SK-N-SH (cell line): Measurements from ENCODE around the gene SYNE1. TPM values are rescaled to one million over a fixed set of nuclear protein-coding genes. Genes with fewer than 3 reads are reported as not detected.

Source experiments
- CTCF ChIA-PET: fragments of 300-600, 350-600 bp; formaldehyde crosslinking; extraction: SDS; loops from one replicate; lab custom pipeline; 2021; lab: Yijun Ruan, JAX
- POLR2A ChIA-PET: fragments of 350-600 bp; sonication (Branson Sonifier 250); formaldehyde crosslinking; extraction: SDS; loops from one replicate; lab custom pipeline; 2020; ENCODE audit warnings: antibody characterized with exemption, inconsistent platforms; lab: Yijun Ruan, JAX
- DNase-seq: peaks from one replicate; pipeline ENCODE4 v3.0.0; 2012
- H2AFZ ChIP-seq: fragments of 200-600 bp; sonication (generic); 2 replicates; pipeline ENCODE4 v1.8.1; 2016; ENCODE audit warnings: antibody characterized with exemption, mild to moderate bottlenecking, low read depth
- H3F3A ChIP-seq: fragments of 200-600 bp; sonication (generic); replicated peaks from 2 replicates; pipeline ENCODE3; 2016; ENCODE audit warnings: antibody characterized with exemption, mild to moderate bottlenecking; ENCODE audit not compliant: insufficient read depth
- H3K27ac ChIP-seq, 2 experiments: fragments of 200-500 bp in 1 of 2; fragments of 200-600 bp in 1 of 2; sonication (Bioruptor generic) in 1 of 2; sonication (generic), shearing (Covaris generic) in 1 of 2; 2 replicates each; pipeline versions ENCODE4 v1.5.1 to v1.6.1; 2014 to 2016; ENCODE audit warnings: low read depth in 2 of 2, inconsistent platforms in 1 of 2, low read length in 1 of 2, mild to moderate bottlenecking in 1 of 2, mixed read lengths in 1 of 2
- H3K27me3 ChIP-seq: fragments of 200-600 bp; sonication (generic), shearing (Covaris generic); 2 replicates; pipeline ENCODE4 v1.6.1; 2016; ENCODE audit warnings: mixed run types; ENCODE audit not compliant: insufficient read depth
- H3K36me3 ChIP-seq, 2 experiments: fragments of 200-500 bp in 1 of 2; fragments of 200-600 bp in 1 of 2; sonication (Bioruptor generic) in 1 of 2; sonication (generic) in 1 of 2; replicated peaks in 1 of 2; 2 replicates each; pipeline versions ENCODE3 to v1.5.1; 2014 to 2016; ENCODE audit warnings: low read length in 1 of 2, mild to moderate bottlenecking in 1 of 2; ENCODE audit not compliant: insufficient read depth in 2 of 2, control insufficient read depth in 1 of 2
- H3K4me1 ChIP-seq, 2 experiments: fragments of 200-500 bp in 1 of 2; fragments of 200-600 bp in 1 of 2; sonication (Bioruptor generic) in 1 of 2; sonication (generic), shearing (Covaris generic) in 1 of 2; 2 replicates each; pipeline versions ENCODE4 v1.5.1 to v1.6.1; 2014 to 2016; ENCODE audit warnings: low read depth in 1 of 2, low read length in 1 of 2, mixed run types in 1 of 2; ENCODE audit not compliant: insufficient read depth in 2 of 2, control insufficient read depth in 1 of 2
- H3K4me2 ChIP-seq: fragments of 200-600 bp; sonication (generic), shearing (Covaris generic); 2 replicates; pipeline ENCODE4 v1.6.1; 2017; ENCODE audit warnings: mixed run types
- H3K4me3 ChIP-seq, 2 experiments: fragments of 200-500 bp in 1 of 2; fragments of 200-600 bp in 1 of 2; sonication (Bioruptor generic) in 1 of 2; sonication (generic), shearing (Covaris generic) in 1 of 2; 2 replicates each; pipeline versions ENCODE4 v1.5.1 to v1.8.1; 2014 to 2016; ENCODE audit warnings: low read depth in 2 of 2, inconsistent platforms in 1 of 2, low read length in 1 of 2, mild to moderate bottlenecking in 1 of 2, mixed read lengths in 1 of 2, moderate library complexity in 1 of 2
- H3K79me2 ChIP-seq: fragments of 200-600 bp; sonication (generic); 2 replicates; pipeline ENCODE4 v1.8.1; 2017; ENCODE audit warnings: mild to moderate bottlenecking; ENCODE audit not compliant: insufficient read depth
- H3K9ac ChIP-seq: fragments of 200-600 bp; sonication (generic); 2 replicates; pipeline ENCODE4 v1.6.1; 2017; ENCODE audit warnings: mixed run types
- H3K9me2 ChIP-seq: fragments of 200-600 bp; sonication (generic); 2 replicates; pipeline ENCODE4 v1.6.1; 2017; ENCODE audit warnings: mixed run types
- H3K9me3 ChIP-seq: fragments of 200-600 bp; sonication (generic); 2 replicates; pipeline ENCODE4 v1.6.1; 2017; ENCODE audit warnings: mixed run types, mild to moderate bottlenecking, moderate library complexity
- H4K20me1 ChIP-seq: fragments of 200-600 bp; sonication (generic); 2 replicates; pipeline ENCODE4 v1.6.1; 2017; ENCODE audit warnings: mild to moderate bottlenecking, mixed run types; ENCODE audit not compliant: insufficient read depth
- EP300 ChIP-seq, 2 experiments: IDR thresholded peaks; 2 replicates each; pipeline versions ENCODE4 v1.4.0 to v1.6.1; 2012; ENCODE audit warnings: borderline replicate concordance in 1 of 2, low read depth in 1 of 2, low read length in 1 of 2
- FOSL2 ChIP-seq: IDR thresholded peaks from 2 replicates; pipeline ENCODE4 v1.4.0; 2012; ENCODE audit warnings: low read depth, mild to moderate bottlenecking, moderate library complexity, borderline replicate concordance
- FOXM1 ChIP-seq: IDR thresholded peaks from 2 replicates; pipeline ENCODE4 v1.4.0; 2012; ENCODE audit warnings: low read depth, mild to moderate bottlenecking
- GATA2 ChIP-seq: sonication (generic); formaldehyde crosslinking; IDR thresholded peaks from 2 replicates; pipeline ENCODE4 v1.5.0; 2020; ENCODE audit warnings: mild to moderate bottlenecking, missing genetic modification reagents
- MEF2A ChIP-seq: IDR thresholded peaks from 2 replicates; pipeline ENCODE4 v1.4.0; 2012; ENCODE audit warnings: low read depth, borderline replicate concordance
- MXI1 ChIP-seq: IDR thresholded peaks from 2 replicates; pipeline ENCODE4 v1.6.1; 2012; ENCODE audit warnings: mild to moderate bottlenecking, low read depth, low read length, improper control_type of control experiment
- NFIC ChIP-seq: IDR thresholded peaks from 2 replicates; pipeline ENCODE4 v1.4.0; 2012; ENCODE audit warnings: borderline replicate concordance
- POLR2AphosphoS5 ChIP-seq: IDR thresholded peaks from 2 replicates; pipeline ENCODE4 v1.6.1; 2012; ENCODE audit warnings: low read depth, low read length
- RAD21 ChIP-seq: IDR thresholded peaks from 2 replicates; pipeline ENCODE4 v1.6.1; 2012; ENCODE audit warnings: mild to moderate bottlenecking, low read length
- RCOR1 ChIP-seq: fragments of 150-350 bp; IDR thresholded peaks from 2 replicates; pipeline ENCODE4 v1.6.1; 2017; ENCODE audit warnings: antibody characterized with exemption, low read length
- SIN3A ChIP-seq: IDR thresholded peaks from 2 replicates; pipeline ENCODE4 v1.6.1; 2012; ENCODE audit warnings: low read depth, mild to moderate bottlenecking, low read length, moderate library complexity, borderline replicate concordance
- SMC3 ChIP-seq: IDR thresholded peaks from 2 replicates; pipeline ENCODE4 v1.6.1; 2012; ENCODE audit warnings: low read depth, low read length, improper control_type of control experiment
- TAF1 ChIP-seq: IDR thresholded peaks from 2 replicates; pipeline ENCODE4 v1.6.1; 2012; ENCODE audit warnings: low read depth, mild to moderate bottlenecking, low read length, moderate library complexity, borderline replicate concordance
- TCF12 ChIP-seq: IDR thresholded peaks from 2 replicates; pipeline ENCODE4 v1.4.0; 2012
- YY1 ChIP-seq: IDR thresholded peaks from 2 replicates; pipeline ENCODE4 v1.4.0; 2012; ENCODE audit warnings: low read depth, mild to moderate bottlenecking
- WGBS: methylation state at CpG from one replicate; pipeline ENCODE4 v1.1.6; 2017; ENCODE audit warnings: low lambda C conversion rate; 5-methylcytosine and 5-hydroxymethylcytosine counted together
- polyA plus RNA-seq, 3 experiments: library from polyadenylated mRNA; depleted of rRNA; stranded (reverse); fragments of >200 nt; gene quantifications; 2 replicates each; pipeline ENCODE4 v1.2.3, GENCODE V29; 2012
- TF ChIP-seq, protein P1 (sequence below): IDR thresholded peaks from 2 replicates; pipeline ENCODE4 v1.4.0; 2012; ENCODE audit warnings: low read depth, borderline replicate concordance
- TF ChIP-seq, protein P2 (sequence below): fragments of 150-350 bp; IDR thresholded peaks from 2 replicates; pipeline ENCODE4 v1.6.1; 2017; ENCODE audit warnings: antibody characterized with exemption, low read length, low read depth, borderline replicate concordance
- TF ChIP-seq, protein P3 (sequence below): fragments of 150-350 bp; IDR thresholded peaks from 2 replicates; pipeline ENCODE4 v1.6.1; 2016; ENCODE audit warnings: mild to moderate bottlenecking, low read depth, low read length
- TF ChIP-seq, protein P4 (sequence below): IDR thresholded peaks from 2 replicates; pipeline ENCODE4 v1.4.0; 2012; ENCODE audit warnings: low read depth
- TF ChIP-seq, protein P5 (sequence below): IDR thresholded peaks from 2 replicates; pipeline ENCODE4; 2012

Gene SYNE1
- polyA plus RNA-seq, 1 of the 3 experiments (the other 2 are of a cell fraction), result 31.1 TPM

DNA sequence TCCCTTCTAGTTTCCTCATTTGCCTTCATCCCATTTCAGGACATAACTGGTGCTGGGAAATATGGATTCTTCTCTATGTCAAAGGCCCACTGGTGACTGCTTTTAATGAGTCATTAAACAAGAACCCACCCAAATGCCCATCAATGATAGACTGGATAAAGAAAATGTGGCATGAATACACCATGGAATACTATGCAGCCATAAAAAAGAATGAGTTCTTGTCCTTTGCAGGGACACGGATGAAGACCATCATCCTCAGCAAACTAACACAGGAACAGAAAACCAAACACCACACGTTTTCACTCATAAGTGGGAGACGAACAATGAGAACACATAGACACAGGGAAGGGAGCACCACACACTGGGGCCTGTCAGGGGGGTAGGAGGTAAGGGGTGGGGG lies 518.9 kb downstream of the SYNE1 start:
- Histone ChIP-seq H2AFZ (no peak overlapping the region), H3K4me3 (no peak overlapping the region)
- TF ChIP-seq RCOR1, result no peak
- no peak for TF ChIP-seq MEF2A
- TF ChIP-seq, all 33 proteins: peak for 0
- POLR2A ChIA-PET, result no interaction called here
- H3K27ac ChIP-seq, result no peak overlapping the region
- H4K20me1 ChIP-seq, result no peaks in the 10 kb centered on the region
- peaks cover 6% of the 10 kb centered on the region for H3F3A ChIP-seq
- no peaks in the 10 kb centered on the region for H3K27me3 ChIP-seq
- H3K79me2 ChIP-seq, result no peaks in the 10 kb centered on the region
- no peak for DNase-seq
- WGBS, result 89% methylated on average over 3 of the region's 3 CpGs
- no peak overlapping the region for H3K4me2 ChIP-seq
- H3K4me1 ChIP-seq, result peaks cover 0 to 7% of the 10 kb centered on the region in 2 experiments; a peak in 1 of 4 replicates
- H3K9me2 ChIP-seq, result no peaks in the 10 kb centered on the region
- H3K36me3 ChIP-seq, result peaks cover 30 to 32% of the 10 kb centered on the region in 2 experiments
- no peak overlapping the region for H3K9ac ChIP-seq
- no peaks in the 10 kb centered on the region for H3K9me3 ChIP-seq
- CTCF ChIA-PET, result interaction anchor here (3.3 kb wide), 1 partner anchor 353 kb away, joined by 14 read pairs; no protein-coding TSS in a partner anchor

DNA sequence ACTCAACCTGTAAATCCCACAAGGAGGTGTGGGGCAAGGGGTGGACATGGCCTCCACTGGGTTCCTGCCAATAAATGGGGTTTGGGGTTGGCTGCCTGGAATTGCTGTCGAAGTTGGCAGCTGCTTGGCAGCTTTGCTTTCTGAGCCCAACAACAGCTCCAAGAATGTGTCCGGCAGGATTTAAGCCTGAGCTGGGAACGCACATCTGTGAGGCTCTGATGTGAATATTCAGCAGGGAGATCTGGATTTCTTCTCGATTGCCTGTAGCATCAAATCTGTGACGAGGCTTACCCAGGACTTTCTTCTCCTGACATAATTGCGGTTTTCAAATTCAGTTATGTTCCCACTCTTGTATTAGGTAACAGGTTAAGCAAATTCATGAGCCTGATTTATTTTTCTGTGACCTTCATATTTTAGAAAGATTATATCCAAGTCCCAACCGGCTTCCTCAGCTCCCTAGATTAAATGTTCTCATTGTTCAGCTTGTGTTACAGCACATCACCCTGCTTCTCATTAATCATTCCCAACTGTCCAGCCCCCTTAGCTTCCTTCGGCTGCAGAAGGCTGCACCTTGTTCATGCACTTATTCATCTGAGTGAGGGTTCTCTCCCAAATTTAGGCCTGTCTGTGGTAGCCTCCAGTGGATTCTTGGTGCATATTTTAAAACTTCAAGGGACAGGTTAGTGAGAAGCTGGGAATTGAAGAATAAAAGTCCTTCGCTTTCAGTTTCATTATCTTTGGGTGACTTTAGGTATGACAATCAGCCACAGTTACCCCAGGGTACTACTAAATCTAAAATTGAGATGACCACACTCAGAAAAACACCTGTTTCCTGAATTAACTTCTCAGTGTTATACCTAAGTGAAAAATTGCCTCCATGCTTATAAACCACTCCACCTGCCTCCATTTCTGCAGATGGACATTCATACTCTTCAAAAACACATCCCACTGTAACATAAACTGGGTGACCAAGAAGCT lies 519.7 kb downstream of the SYNE1 start:
- Histone ChIP-seq H3K9ac (no peak overlapping the region), H3F3A (peaks cover 6% of the 10 kb centered on the region), H3K79me2 (no peaks in the 10 kb centered on the region)
- CTCF ChIA-PET, result interaction anchor here (0.6 to 3.3 kb wide), 3 partner anchors 20 to 352 kb away, joined by 3 to 14 read pairs (median 4); no protein-coding TSS in a partner anchor
- TF ChIP-seq SMC3 (no peak), SIN3A (no peak), FOXM1 (no peak), TAF1 (no peak), GATA2 (CRISPR knock-in tag) (no peak), RAD21 (no peak), POLR2AphosphoS5 (no peak), TCF12 (no peak), EP300 (IDR thresholded peaks at IDR 0.05; ENCODE audit: borderline replicate concordance in 1 of 2, low read depth in 1 of 2, low read length in 1 of 2) (no peak), MXI1 (no peak), YY1 (no peak), FOSL2 (no peak), NFIC (no peak)
- TF ChIP-seq, protein P1, sequence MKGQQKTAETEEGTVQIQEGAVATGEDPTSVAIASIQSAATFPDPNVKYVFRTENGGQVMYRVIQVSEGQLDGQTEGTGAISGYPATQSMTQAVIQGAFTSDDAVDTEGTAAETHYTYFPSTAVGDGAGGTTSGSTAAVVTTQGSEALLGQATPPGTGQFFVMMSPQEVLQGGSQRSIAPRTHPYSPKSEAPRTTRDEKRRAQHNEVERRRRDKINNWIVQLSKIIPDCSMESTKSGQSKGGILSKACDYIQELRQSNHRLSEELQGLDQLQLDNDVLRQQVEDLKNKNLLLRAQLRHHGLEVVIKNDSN, result no peak
- TF ChIP-seq, protein P2, sequence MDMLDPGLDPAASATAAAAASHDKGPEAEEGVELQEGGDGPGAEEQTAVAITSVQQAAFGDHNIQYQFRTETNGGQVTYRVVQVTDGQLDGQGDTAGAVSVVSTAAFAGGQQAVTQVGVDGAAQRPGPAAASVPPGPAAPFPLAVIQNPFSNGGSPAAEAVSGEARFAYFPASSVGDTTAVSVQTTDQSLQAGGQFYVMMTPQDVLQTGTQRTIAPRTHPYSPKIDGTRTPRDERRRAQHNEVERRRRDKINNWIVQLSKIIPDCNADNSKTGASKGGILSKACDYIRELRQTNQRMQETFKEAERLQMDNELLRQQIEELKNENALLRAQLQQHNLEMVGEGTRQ, result no peak
- TF ChIP-seq, protein P3, sequence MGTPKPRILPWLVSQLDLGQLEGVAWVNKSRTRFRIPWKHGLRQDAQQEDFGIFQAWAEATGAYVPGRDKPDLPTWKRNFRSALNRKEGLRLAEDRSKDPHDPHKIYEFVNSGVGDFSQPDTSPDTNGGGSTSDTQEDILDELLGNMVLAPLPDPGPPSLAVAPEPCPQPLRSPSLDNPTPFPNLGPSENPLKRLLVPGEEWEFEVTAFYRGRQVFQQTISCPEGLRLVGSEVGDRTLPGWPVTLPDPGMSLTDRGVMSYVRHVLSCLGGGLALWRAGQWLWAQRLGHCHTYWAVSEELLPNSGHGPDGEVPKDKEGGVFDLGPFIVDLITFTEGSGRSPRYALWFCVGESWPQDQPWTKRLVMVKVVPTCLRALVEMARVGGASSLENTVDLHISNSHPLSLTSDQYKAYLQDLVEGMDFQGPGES, result no peak
- TF ChIP-seq, protein P4, sequence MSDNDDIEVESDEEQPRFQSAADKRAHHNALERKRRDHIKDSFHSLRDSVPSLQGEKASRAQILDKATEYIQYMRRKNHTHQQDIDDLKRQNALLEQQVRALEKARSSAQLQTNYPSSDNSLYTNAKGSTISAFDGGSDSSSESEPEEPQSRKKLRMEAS, result no peak
- TF ChIP-seq, protein P5, sequence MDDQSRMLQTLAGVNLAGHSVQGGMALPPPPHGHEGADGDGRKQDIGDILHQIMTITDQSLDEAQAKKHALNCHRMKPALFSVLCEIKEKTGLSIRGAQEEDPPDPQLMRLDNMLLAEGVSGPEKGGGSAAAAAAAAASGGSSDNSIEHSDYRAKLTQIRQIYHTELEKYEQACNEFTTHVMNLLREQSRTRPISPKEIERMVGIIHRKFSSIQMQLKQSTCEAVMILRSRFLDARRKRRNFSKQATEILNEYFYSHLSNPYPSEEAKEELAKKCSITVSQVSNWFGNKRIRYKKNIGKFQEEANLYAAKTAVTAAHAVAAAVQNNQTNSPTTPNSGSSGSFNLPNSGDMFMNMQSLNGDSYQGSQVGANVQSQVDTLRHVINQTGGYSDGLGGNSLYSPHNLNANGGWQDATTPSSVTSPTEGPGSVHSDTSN, result no peak
- TF ChIP-seq, all 33 proteins: peak for 0
- Histone ChIP-seq H3K4me3 (no peak overlapping the region), H2AFZ (no peak overlapping the region), H3K4me1 (peaks cover 0 to 9% of the 10 kb centered on the region in 2 experiments; a peak in 1 of 4 replicates), H3K9me3 (no peaks in the 10 kb centered on the region), H3K4me2 (no peak overlapping the region), H3K27ac (no peak overlapping the region), H3K36me3 (peaks cover 25% of the 10 kb centered on the region in 2 experiments), H4K20me1 (no peaks in the 10 kb centered on the region), H3K9me2 (no peaks in the 10 kb centered on the region), H3K27me3 (no peaks in the 10 kb centered on the region)
- no peak for DNase-seq
- 76% methylated on average over 8 of the region's 9 CpGs for WGBS
- POLR2A ChIA-PET, result no interaction called here
